Suppressor macrophage (primary cell): ENCODE measurements around the gene MX1.

Source experiments
- DNase-seq, 4 experiments: peaks; one replicate each; pipeline ENCODE4 v3.0.0-alpha.2; 2020 to 2022

The MX1 gene

DNA sequence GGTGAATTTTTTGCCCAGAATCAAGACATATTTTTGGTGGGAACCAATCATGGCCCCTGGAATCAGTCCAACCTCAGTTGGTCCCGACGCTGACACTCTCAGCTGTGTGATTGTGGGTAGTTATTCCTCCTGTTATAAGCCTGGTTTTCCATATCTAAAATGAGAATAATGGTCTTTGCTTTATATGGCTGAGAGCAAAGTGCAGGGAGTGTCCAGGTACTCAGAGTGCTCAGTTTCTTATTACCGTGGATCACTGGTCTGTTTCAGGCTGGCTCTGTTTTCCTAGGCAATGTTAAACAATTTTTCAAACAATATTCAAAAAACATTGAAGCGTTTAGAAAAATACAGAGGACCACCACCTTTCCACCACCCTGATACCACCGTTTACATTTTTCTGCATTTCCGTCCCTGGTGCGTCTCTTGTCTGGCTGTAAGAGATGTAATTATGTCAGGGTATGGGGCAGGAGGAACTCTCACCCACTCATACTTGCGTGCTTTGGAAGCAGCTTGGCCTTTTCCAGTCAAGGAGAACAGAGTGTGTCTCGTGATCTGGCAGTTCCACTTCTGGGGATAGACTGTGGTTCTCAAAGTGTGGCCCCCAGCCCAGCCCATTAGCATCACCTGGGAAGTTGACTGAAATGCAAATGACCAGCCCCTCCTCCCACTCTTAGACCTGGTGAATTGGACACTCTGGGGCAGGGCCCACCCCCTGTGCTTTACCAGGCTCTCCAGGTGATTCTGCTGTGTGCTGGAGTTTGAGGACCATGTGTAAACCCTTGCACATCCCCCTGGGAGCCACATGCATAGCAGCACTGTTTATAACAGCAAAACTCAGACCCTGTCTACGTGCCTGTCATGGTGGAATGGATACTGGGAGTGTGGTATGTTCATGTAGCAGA is 6.8 kb downstream of the MX1 start:
- no peak for DNase-seq

GRCh38 chr21:41433566-41433965 is 7.5 kb downstream of the MX1 start:
- no peak for DNase-seq

DNA sequence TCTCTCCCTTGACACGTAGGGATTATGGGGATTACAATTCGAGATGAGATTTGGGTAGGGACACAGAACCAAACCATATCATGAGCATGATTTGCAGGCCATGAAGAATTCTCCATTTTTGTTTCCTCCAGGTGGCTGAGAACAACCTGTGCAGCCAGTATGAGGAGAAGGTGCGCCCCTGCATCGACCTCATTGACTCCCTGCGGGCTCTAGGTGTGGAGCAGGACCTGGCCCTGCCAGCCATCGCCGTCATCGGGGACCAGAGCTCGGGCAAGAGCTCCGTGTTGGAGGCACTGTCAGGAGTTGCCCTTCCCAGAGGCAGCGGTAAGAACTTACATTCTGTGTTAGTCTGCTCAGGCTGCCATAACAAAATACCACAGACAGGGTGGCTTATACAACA is 9.7 kb downstream of the MX1 start:
- no peak for DNase-seq

- DNase-seq: no peak
These were observed 11.7 kb downstream of the MX1 start for GRCh38 chr21:41437729-41438128.

- DNase-seq: no peak
These were observed 12.5 kb downstream of the MX1 start for GRCh38 chr21:41438425-41439113.

DNA sequence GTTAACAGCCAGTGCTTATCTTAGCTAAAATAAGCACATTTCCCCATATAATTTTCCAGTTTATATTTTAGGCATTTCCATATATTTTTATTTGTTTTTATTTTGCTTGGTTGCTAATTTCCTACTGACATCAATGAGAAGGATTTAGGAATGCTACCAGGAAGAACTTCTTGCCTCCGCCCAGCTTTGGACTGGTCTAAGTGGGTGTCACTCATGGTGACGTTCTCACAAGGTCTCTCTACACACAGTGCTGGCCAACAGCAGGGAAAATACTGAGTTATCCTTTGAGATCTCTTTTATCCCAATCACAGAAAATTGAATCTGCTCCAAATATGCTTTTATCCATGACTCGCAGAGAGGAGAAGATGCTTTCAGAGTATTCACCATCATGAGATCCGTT is 13.2 kb downstream of the MX1 start:
- no peak for DNase-seq

- DNase-seq: no peak
These were observed 15.5 kb downstream of the MX1 start for GRCh38 chr21:41441546-41441945.

DNA sequence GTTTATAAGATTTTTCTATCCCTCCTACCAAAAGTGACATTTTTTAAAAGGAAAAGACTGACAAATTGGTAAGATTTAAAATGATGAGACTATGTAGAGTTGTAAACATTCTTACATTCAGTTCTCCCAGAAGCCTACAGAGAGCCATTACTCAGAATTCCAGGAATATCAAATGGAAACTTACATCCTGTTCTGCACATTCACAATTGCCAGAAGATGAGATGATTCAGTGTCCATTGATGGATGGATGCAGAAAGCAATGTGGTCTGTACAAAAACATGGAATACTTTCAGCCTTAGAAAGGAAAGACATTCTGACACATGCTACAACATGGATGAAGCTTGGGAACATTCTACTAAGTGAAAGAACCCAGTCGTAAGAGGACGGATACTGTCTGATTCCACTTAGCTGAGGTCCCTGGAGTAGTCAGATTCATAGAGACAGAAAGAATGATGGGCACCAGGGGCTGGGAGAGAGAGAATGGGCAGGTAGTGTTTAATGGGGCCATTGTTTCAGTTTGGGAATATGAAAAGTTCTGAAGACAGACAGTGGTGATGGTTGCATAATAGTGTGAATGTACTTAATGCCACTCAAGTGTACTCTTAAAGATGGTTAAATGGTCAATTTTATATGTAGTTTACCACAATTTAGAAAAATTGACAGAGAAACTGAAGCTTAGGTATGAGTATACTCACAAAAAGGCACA is 16.6 kb downstream of the MX1 start:
- DNase-seq: no peak

- DNase-seq: no peak
These were observed 17.5 kb downstream of the MX1 start for GRCh38 chr21:41443562-41443961.

DNA sequence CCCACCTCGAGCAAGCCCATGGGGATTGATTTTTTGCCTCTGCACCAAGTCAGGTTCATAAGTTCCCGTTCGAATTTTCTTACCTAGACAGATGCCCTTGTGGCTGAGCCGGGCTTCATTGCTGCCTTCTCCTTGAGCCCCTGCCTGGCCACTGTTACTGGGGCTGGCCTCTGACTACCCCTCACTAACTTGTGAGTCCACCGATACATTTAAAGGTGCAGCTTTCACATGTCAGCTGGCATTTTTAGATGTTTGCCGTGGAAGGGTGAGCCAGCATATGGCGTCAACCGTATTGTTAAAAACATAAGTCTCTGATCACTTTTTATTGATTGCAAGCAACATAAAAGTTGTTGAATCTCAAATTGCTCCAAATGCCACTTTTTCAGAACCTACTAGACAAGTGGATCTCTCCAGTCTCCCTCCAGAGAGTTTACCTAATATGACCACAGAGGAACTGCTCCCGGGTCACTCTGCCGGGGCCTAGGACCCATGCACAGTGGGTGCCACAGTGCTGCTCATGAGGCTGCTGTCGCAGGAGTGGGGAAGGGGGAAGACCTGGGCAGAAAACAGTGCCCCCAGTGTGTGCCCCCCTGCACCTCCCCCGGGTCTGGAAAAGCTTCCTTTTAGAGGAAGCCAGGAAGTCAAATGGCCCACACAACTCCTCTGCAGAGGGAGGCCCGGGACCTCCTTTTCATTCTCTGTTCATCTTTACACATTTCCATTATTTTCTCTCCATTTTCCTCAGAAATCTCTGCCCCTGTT is 18.8 kb downstream of the MX1 start:
- DNase-seq: no peak

DNA sequence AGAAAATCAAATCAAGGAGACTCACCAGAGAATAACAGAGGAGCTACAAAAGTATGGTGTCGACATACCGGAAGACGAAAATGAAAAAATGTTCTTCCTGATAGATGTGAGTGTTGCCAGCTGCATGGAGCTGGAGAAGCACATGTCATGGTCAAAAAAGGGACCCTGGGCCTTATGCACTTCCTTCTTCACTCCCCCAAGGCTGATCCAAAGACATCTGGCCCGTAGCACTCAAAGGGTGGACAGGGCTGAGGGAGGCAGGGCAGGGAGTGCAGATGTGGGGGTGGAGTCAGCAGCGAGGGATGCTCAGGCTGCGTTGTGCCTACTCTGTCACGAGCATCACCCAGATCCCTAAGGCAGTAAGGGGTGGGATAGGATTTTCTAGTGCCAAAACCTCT is 19.4 kb downstream of the MX1 start:
- no peak for DNase-seq

DNA sequence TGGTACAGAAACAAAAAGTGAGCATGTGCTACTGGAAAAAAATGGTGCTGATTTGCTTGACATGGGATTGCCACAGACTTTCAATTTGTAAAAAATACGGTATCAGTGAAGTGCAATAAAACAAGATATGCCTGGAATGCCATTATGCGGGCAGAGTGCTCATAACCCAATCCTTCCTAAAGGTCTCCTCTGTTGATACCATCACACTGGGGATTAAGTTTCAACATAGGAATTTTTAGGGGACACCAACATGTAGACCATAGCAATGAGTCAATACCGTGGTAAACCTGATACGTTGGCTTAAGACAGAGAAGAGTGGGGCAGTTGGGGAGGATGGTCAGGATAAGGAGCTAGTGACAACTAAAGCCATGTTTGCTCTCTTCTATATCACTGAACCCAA is 20.5 kb downstream of the MX1 start:
- DNase-seq: no peak

- no peak for DNase-seq
These were observed 21.3 kb downstream of the MX1 start for GRCh38 chr21:41447356-41447755.

DNA sequence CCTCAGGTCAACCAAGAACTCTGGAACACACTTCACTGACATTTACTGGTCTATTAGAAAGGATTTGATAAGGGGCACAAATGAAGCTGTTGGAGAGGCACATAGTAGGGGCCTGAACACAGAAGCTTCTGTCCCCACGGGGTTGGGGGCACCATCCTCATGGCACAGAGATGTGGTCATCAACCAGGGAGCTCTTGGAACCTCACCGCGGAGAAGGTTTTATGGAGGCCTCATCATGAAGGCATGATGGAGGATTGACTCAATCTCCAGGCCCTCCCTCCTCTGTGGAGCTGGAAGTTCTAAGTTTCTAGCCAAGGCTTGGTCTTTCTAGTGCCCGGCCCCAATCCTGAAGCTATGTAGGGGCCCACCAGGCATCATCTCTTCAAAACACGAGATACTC is 23.6 kb downstream of the MX1 start:
- DNase-seq: no peak

GRCh38 chr21:41451753-41452676 is 26.0 kb downstream of the MX1 start:
- DNase-seq: no peak

DNA sequence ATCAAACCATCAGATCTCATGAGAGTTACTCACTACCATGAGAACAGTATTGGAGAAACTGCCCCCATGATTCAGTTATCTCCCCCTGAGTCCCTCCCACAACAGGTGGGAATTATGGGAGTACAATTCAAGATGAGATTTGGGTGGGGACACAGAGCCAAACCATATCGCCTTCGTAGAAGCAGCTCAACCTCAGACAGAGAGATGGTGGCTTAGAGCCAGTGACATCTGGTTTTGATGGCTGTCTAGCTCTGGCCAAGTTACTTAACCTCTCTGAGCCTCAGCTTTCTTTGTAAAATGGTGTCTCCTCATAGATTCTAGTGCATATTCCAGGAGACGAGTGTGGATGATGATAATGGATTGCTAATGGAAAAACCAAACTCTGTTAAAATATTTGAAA is 27.2 kb downstream of the MX1 start:
- DNase-seq: no peak

- DNase-seq: no peak
These were observed 27.7 kb downstream of the MX1 start for GRCh38 chr21:41453761-41454160.

- DNase-seq: no peak
These were observed 32.1 kb downstream of the MX1 start for GRCh38 chr21:41458121-41458520.

GRCh38 chr21:41458559-41458958 is 32.5 kb downstream of the MX1 start:
- DNase-seq: no peak

DNA sequence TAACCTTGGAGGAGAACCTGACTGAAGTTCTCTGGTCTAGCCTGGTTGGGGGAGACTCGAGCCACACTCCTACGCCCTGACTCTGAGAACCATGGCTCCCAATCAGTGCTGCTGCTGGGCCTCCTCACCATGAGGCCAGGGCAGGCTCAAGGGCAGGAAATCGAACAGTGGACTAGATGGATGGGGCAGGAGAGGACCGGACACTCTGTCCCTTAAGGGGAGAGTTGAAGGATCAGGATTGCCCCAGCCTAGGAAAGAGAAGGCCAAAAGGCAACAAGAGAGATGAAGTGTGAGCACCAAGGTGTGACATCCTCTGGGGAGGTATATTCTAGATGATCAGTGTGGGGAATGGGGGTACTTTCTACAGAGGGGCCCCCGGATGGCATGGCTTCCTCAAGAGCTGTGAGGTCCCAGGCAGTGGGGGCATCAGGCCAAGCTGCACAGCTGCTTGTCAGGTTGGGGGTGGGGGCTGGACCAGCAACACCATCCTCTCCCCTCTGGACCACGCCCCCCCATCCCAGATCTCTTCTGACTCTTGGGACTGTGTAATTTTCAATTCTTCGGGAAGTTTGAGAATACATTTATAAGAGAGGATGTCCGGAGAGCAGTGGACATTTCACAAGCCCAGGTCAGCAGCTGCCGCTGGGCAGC is 34.0 kb downstream of the MX1 start:
- no peak for DNase-seq
